ENCODE measurements around the gene ANKRD44.

- TF ChIP-seq CTCF (IDR thresholded peaks at IDR 0.05; ENCODE audit: low read length): no peak
- no peak for TF ChIP-seq EZH2 (IDR thresholded peaks at IDR 0.05; ENCODE audit: borderline replicate concordance, low read length)
Observed at GRCh38 chr2:197069958-197070357, 240.6 kb downstream of the ANKRD44 start.
